GM21423 (cell line): ENCODE results near the gene ZBTB48.

Source experiments
- ATAC-seq: cut with Tn5 transposase; IDR thresholded peaks from one replicate; pipeline ENCODE4 v1.9.1; 2021; ENCODE audit warnings: mild to moderate bottlenecking, moderate library complexity; ENCODE audit not compliant: unreplicated experiment

ZBTB48 gene

GRCh38 chr1:6572653-6573383 lies 7.0 kb upstream of the ZBTB48 start:
- ATAC-seq, result no peak

- no peak for ATAC-seq
Measured at GRCh38 chr1:6574025-6574620, 5.7 kb upstream of the ZBTB48 start.

- ATAC-seq, result no peak
Measured at GRCh38 chr1:6574818-6575217, 5.0 kb upstream of the ZBTB48 start.

- ATAC-seq, result no peak
Measured at GRCh38 chr1:6577831-6578525, 1.8 kb upstream of the ZBTB48 start.

GRCh38 chr1:6578624-6579373 lies 995 bp upstream of the ZBTB48 start:
- ATAC-seq, result no peak

- no peak for ATAC-seq
Measured at GRCh38 chr1:6580119-6580592, 362 bp downstream of the ZBTB48 start.

- ATAC-seq, result no peak
Measured at GRCh38 chr1:6580593-6581409, 1.0 kb downstream of the ZBTB48 start.

- ATAC-seq, result no peak
Measured at GRCh38 chr1:6581561-6582305, 1.9 kb downstream of the ZBTB48 start.

- ATAC-seq, result no peak
Measured at GRCh38 chr1:6582370-6582769, 2.6 kb downstream of the ZBTB48 start.

- ATAC-seq, result no peak
Measured at GRCh38 chr1:6584126-6585080, 4.6 kb downstream of the ZBTB48 start.

GRCh38 chr1:6585081-6585722 lies 5.4 kb downstream of the ZBTB48 start:
- no peak for ATAC-seq

- ATAC-seq, result no peak
Measured at GRCh38 chr1:6585841-6586240, 6.0 kb downstream of the ZBTB48 start.

GRCh38 chr1:6586404-6586816 lies 6.6 kb downstream of the ZBTB48 start:
- no peak for ATAC-seq

- ATAC-seq, result no peak
Measured at GRCh38 chr1:6587261-6588005, 7.6 kb downstream of the ZBTB48 start.

- ATAC-seq, result no peak
Measured at GRCh38 chr1:6588128-6588892, 8.5 kb downstream of the ZBTB48 start.

GRCh38 chr1:6588893-6589520 lies 9.2 kb downstream of the ZBTB48 start:
- no peak for ATAC-seq
